C4-2B (cell line): ENCODE data around the gene CTTN.

ENCODE experiments used
- CTCF ChIP-seq: fragments of 450-650 bp; conservative IDR thresholded peaks from 2 replicates; pipeline ENCODE4 v1.5.1; 2017; ENCODE audit warnings: mild to moderate bottlenecking
- ZFX ChIP-seq: fragments of 450-650 bp; IDR thresholded peaks from 2 replicates; pipeline ENCODE4 v1.6.1; 2017

GRCh38 chr11:70436501-70436860, 38.2 kb downstream of the CTTN start:
- TF ChIP-seq CTCF, result no peak
- no peak for TF ChIP-seq ZFX
